ENCODE data around the gene ATG4B.

ATG4B gene

GRCh38 chr2:241607162-241607885, 30.2 kb upstream of the ATG4B start:
- DNase-seq (no peak), ATAC-seq (ENCODE audit: insufficient read depth, low read depth) (no peak)
- Histone ChIP-seq H3K9me3 (ENCODE audit: insufficient read depth, low read length, severe bottlenecking) (no peaks in the 10 kb centered on the region), H3K9ac (ENCODE audit: low read depth, low read length) (no peak overlapping the region), H2AFZ (ENCODE audit: low read depth, low read length) (no peak overlapping the region), H3K27ac (ENCODE audit: low read length) (no peak overlapping the region), H3K27me3 (ENCODE audit: insufficient read depth, low read length, poor library complexity) (no peaks in the 10 kb centered on the region), H3K4me1 (ENCODE audit: insufficient read depth, low read length) (no peaks in the 10 kb centered on the region), H3K36me3 (ENCODE audit: insufficient read depth, low read length) (peaks cover 51% of the 10 kb centered on the region), H3K4me3 (ENCODE audit: low read depth in 1 of 2, low read length in 2 of 2) (no peak overlapping the region), H4K20me1 (ENCODE audit: insufficient read depth, low read length) (peaks cover 18% of the 10 kb centered on the region), H3K79me2 (ENCODE audit: insufficient read depth, low read length) (peaks cover 17% of the 10 kb centered on the region), H3K4me2 (ENCODE audit: insufficient read depth, low read length) (no peak overlapping the region)
- TF ChIP-seq, protein P1, sequence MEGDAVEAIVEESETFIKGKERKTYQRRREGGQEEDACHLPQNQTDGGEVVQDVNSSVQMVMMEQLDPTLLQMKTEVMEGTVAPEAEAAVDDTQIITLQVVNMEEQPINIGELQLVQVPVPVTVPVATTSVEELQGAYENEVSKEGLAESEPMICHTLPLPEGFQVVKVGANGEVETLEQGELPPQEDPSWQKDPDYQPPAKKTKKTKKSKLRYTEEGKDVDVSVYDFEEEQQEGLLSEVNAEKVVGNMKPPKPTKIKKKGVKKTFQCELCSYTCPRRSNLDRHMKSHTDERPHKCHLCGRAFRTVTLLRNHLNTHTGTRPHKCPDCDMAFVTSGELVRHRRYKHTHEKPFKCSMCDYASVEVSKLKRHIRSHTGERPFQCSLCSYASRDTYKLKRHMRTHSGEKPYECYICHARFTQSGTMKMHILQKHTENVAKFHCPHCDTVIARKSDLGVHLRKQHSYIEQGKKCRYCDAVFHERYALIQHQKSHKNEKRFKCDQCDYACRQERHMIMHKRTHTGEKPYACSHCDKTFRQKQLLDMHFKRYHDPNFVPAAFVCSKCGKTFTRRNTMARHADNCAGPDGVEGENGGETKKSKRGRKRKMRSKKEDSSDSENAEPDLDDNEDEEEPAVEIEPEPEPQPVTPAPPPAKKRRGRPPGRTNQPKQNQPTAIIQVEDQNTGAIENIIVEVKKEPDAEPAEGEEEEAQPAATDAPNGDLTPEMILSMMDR (IDR thresholded peaks at IDR 0.05; ENCODE audit: borderline replicate concordance, extremely low read depth, low read length, poor library complexity, severe bottlenecking), result no peak
- TF ChIP-seq EZH2 (IDR thresholded peaks at IDR 0.05; ENCODE audit: borderline replicate concordance, low read depth, low read length, severe bottlenecking), result no peak

- ATAC-seq (ENCODE audit: insufficient read depth, low read depth) (no peak; the same call in 2 of the 3 replicates), DNase-seq (no peak)
- Histone ChIP-seq H3K9me3 (ENCODE audit: insufficient read depth, low read length, severe bottlenecking) (no peaks in the 10 kb centered on the region), H3K79me2 (ENCODE audit: insufficient read depth, low read length) (peaks cover 25% of the 10 kb centered on the region), H3K4me1 (ENCODE audit: insufficient read depth, low read length) (no peaks in the 10 kb centered on the region), H3K4me3 (ENCODE audit: low read depth in 1 of 2, low read length in 2 of 2) (no peak overlapping the region), H3K27ac (ENCODE audit: low read length) (no peak overlapping the region), H3K4me2 (ENCODE audit: insufficient read depth, low read length) (no peak overlapping the region), H3K27me3 (ENCODE audit: insufficient read depth, low read length, poor library complexity) (no peaks in the 10 kb centered on the region), H2AFZ (ENCODE audit: low read depth, low read length) (no peak overlapping the region), H3K9ac (ENCODE audit: low read depth, low read length) (no peak overlapping the region), H4K20me1 (ENCODE audit: insufficient read depth, low read length) (peaks cover 18% of the 10 kb centered on the region), H3K36me3 (ENCODE audit: insufficient read depth, low read length) (peaks cover 49% of the 10 kb centered on the region)
- TF ChIP-seq, protein P1 (IDR thresholded peaks at IDR 0.05; ENCODE audit: borderline replicate concordance, extremely low read depth, low read length, poor library complexity, severe bottlenecking), result no peak
- TF ChIP-seq EZH2 (IDR thresholded peaks at IDR 0.05; ENCODE audit: borderline replicate concordance, low read depth, low read length, severe bottlenecking), result no peak
Observed at GRCh38 chr2:241608881-241609280, 28.6 kb upstream of the ATG4B start.

DNA sequence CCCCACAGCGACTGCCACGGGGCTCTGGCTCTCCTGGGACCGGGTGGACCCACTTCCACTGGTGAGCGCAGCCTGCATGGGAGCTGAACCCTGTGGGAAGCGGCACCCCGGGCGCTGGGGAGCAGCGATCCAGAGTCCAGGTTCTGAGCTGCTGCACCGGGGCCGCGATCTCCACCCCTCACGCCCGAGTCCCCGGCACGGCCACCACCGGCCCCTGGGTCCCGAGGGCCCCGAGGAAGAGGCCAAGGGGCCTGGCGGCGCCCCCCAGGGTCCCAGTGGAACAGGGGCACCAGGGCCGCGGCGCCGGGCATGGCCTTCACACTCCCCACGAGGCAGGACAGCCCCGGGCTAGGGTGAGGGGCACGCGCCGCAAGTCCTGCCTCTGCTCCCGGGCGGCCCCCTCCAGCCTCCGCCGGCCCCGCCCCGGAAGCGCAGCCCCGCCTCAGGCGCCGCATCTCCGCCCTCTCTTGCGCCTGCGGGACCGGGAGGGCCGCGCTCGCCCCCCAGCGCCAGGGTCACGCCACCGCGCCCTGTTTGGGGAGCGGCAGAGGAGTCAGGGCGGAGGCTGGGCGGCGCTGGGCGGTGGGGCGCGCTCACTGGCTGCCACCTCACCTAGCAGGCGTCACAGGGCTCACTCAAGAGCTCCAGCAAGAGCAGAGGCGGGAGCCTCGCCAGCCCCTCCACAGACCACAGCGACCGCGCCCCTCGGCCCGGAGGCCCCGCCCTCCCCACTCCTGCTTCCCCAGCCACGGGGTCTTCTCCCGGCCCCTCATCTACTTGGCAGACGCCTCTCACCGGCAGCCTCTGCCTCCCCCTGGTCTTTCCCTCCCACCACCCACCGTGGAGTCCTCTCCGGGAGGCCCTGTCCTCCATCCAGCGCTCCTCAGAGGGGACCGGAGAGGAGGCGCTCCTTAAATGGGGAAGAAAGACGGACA, 27.4 kb upstream of the ATG4B start:
- Histone ChIP-seq H3K36me3 (ENCODE audit: insufficient read depth, low read length) (peaks cover 46% of the 10 kb centered on the region), H3K79me2 (ENCODE audit: insufficient read depth, low read length) (peaks cover 33% of the 10 kb centered on the region), H3K27me3 (ENCODE audit: insufficient read depth, low read length, poor library complexity) (no peaks in the 10 kb centered on the region), H4K20me1 (ENCODE audit: insufficient read depth, low read length) (peaks cover 21% of the 10 kb centered on the region), H3K4me2 (ENCODE audit: insufficient read depth, low read length) (no peak overlapping the region), H2AFZ (ENCODE audit: low read depth, low read length) (no peak overlapping the region), H3K4me3 (ENCODE audit: low read depth in 1 of 2, low read length in 2 of 2) (no peak overlapping the region), H3K4me1 (ENCODE audit: insufficient read depth, low read length) (no peaks in the 10 kb centered on the region), H3K9me3 (ENCODE audit: insufficient read depth, low read length, severe bottlenecking) (no peaks in the 10 kb centered on the region), H3K9ac (ENCODE audit: low read depth, low read length) (no peak overlapping the region), H3K27ac (ENCODE audit: low read length) (no peak overlapping the region)
- peak; percentile 53 for DNase-seq
- ATAC-seq (ENCODE audit: insufficient read depth, low read depth), result peak; percentile 82
- TF ChIP-seq EZH2 (IDR thresholded peaks at IDR 0.05; ENCODE audit: borderline replicate concordance, low read depth, low read length, severe bottlenecking), result no peak
- TF ChIP-seq, protein P1 (IDR thresholded peaks at IDR 0.05; ENCODE audit: borderline replicate concordance, extremely low read depth, low read length, poor library complexity, severe bottlenecking), result no peak
